IPS-15b (cell line): ENCODE results near the gene ALAD.
"Not testable (repeated sequence)": the region's sequence is repeated elsewhere in the genome, so short reads cannot be mapped to it uniquely, and the experiment has no call there.

Experiments
- H3K27me3 ChIP-seq: one replicate; pipeline ENCODE4 v1.6.1; 2013; ENCODE audit warnings: low read length; ENCODE audit not compliant: control insufficient read depth, insufficient read depth
- H3K36me3 ChIP-seq: one replicate; pipeline ENCODE4 v1.6.1; 2013; ENCODE audit warnings: low read length; ENCODE audit not compliant: control insufficient read depth, insufficient read depth
- H3K4me1 ChIP-seq: one replicate; pipeline ENCODE4 v1.6.1; 2013; ENCODE audit warnings: mild to moderate bottlenecking, low read length; ENCODE audit not compliant: control insufficient read depth, insufficient read depth
- H3K4me3 ChIP-seq: one replicate; pipeline ENCODE4 v1.5.1; 2013; ENCODE audit warnings: low read depth, low read length
- H3K9ac ChIP-seq: one replicate; pipeline ENCODE4 v1.6.1; 2013; ENCODE audit warnings: low read depth, mild to moderate bottlenecking, low read length
- H3K9me3 ChIP-seq: one replicate; pipeline ENCODE4 v1.6.1; 2013; ENCODE audit warnings: mild to moderate bottlenecking, low read length; ENCODE audit not compliant: control insufficient read depth, insufficient read depth

ALAD gene

GRCh38 chr9:113395000-113395861 lies 5.9 kb downstream of the ALAD start:
- H3K4me1 ChIP-seq: no peaks in the 10 kb centered on the region
- no peak overlapping the region for H3K4me3 ChIP-seq
- no peaks in the 10 kb centered on the region for H3K9me3 ChIP-seq
- peaks cover 6% of the 10 kb centered on the region for H3K36me3 ChIP-seq
- H3K27me3 ChIP-seq: no peaks in the 10 kb centered on the region
- no peak overlapping the region for H3K9ac ChIP-seq

GRCh38 chr9:113393281-113393680 lies 7.8 kb downstream of the ALAD start:
- peaks cover 11% of the 10 kb centered on the region for H3K36me3 ChIP-seq
- no peaks in the 10 kb centered on the region for H3K4me1 ChIP-seq
- H3K9me3 ChIP-seq: no peaks in the 10 kb centered on the region
- H3K27me3 ChIP-seq: no peaks in the 10 kb centered on the region
- H3K9ac ChIP-seq: no peak overlapping the region
- H3K4me3 ChIP-seq: no peak overlapping the region

- Histone ChIP-seq H3K4me3 (no peak overlapping the region), H3K9me3 (no peaks in the 10 kb centered on the region), H3K4me1 (no peaks in the 10 kb centered on the region), H3K27me3 (no peaks in the 10 kb centered on the region), H3K36me3 (peaks cover 11% of the 10 kb centered on the region), H3K9ac (no peak overlapping the region)
Observed at GRCh38 chr9:113391917-113392316, 9.2 kb downstream of the ALAD start.

- no peaks in the 10 kb centered on the region for H3K9me3 ChIP-seq
- H3K9ac ChIP-seq: no peak overlapping the region
- no peaks in the 10 kb centered on the region for H3K4me1 ChIP-seq
- H3K27me3 ChIP-seq: no peaks in the 10 kb centered on the region
- H3K36me3 ChIP-seq: peaks cover 11% of the 10 kb centered on the region
- H3K4me3 ChIP-seq: no peak overlapping the region
Observed at GRCh38 chr9:113390192-113390960, 10.7 kb downstream of the ALAD start.

GRCh38 chr9:113389451-113389850 lies 11.6 kb downstream of the ALAD start:
- Histone ChIP-seq H3K36me3 (peaks cover 11% of the 10 kb centered on the region), H3K27me3 (no peaks in the 10 kb centered on the region), H3K4me1 (no peaks in the 10 kb centered on the region), H3K4me3 (no peak overlapping the region), H3K9ac (no peak overlapping the region), H3K9me3 (no peaks in the 10 kb centered on the region)

- Histone ChIP-seq H3K9ac (no peak overlapping the region), H3K4me1 (no peaks in the 10 kb centered on the region), H3K27me3 (no peaks in the 10 kb centered on the region)
Observed at GRCh38 chr9:113388833-113389232, 12.3 kb downstream of the ALAD start.

GRCh38 chr9:113387560-113388230 lies 13.4 kb downstream of the ALAD start:
- Histone ChIP-seq H3K36me3 (peaks cover 11% of the 10 kb centered on the region), H3K27me3 (no peaks in the 10 kb centered on the region), H3K9me3 (no peaks in the 10 kb centered on the region), H3K4me3 (no peak overlapping the region), H3K9ac (no peak overlapping the region), H3K4me1 (no peaks in the 10 kb centered on the region)

More at GRCh38 chr9:113388833-113389232, 12.3 kb downstream of the ALAD start:
- peaks cover 11% of the 10 kb centered on the region for H3K36me3 ChIP-seq
- no peak overlapping the region for H3K4me3 ChIP-seq
- H3K9me3 ChIP-seq: no peaks in the 10 kb centered on the region

- Histone ChIP-seq H3K4me3 (no peak overlapping the region), H3K27me3 (no peaks in the 10 kb centered on the region), H3K4me1 (no peaks in the 10 kb centered on the region), H3K9me3 (no peaks in the 10 kb centered on the region), H3K36me3 (peaks cover 11% of the 10 kb centered on the region), H3K9ac (no peak overlapping the region)
Observed at GRCh38 chr9:113386571-113387393, 14.3 kb downstream of the ALAD start.

- no peak overlapping the region for H3K4me3 ChIP-seq
- H3K4me1 ChIP-seq: no peaks in the 10 kb centered on the region
- no peak overlapping the region for H3K9ac ChIP-seq
- no peaks in the 10 kb centered on the region for H3K27me3 ChIP-seq
- no peaks in the 10 kb centered on the region for H3K36me3 ChIP-seq
- H3K9me3 ChIP-seq: no peaks in the 10 kb centered on the region
Observed at GRCh38 chr9:113381909-113382411, 19.1 kb downstream of the ALAD start.

- not testable (repeated sequence) for H3K27me3 ChIP-seq, H3K4me3 ChIP-seq, H3K9ac ChIP-seq, H3K9me3 ChIP-seq, H3K36me3 ChIP-seq, H3K4me1 ChIP-seq
Observed at GRCh38 chr9:113381441-113381840, 19.6 kb downstream of the ALAD start.

GRCh38 chr9:113380869-113381378 lies 20.2 kb downstream of the ALAD start:
- Histone ChIP-seq H3K9ac (no peak overlapping the region), H3K36me3 (no peaks in the 10 kb centered on the region), H3K4me3 (no peak overlapping the region), H3K9me3 (no peaks in the 10 kb centered on the region), H3K4me1 (no peaks in the 10 kb centered on the region), H3K27me3 (no peaks in the 10 kb centered on the region)
